GM18519 (cell line): ENCODE results near the gene FLOT2.
"Not testable (repeated sequence)": the region's sequence is repeated elsewhere in the genome, so short reads cannot be mapped to it uniquely, and the experiment has no call there.

Experiments
- ATAC-seq: cut with Tn5 transposase; IDR thresholded peaks from one replicate; pipeline ENCODE4 v1.9.1; 2021; ENCODE audit warnings: mild to moderate bottlenecking, moderate library complexity; ENCODE audit not compliant: unreplicated experiment, low FRiP score

Gene FLOT2

DNA sequence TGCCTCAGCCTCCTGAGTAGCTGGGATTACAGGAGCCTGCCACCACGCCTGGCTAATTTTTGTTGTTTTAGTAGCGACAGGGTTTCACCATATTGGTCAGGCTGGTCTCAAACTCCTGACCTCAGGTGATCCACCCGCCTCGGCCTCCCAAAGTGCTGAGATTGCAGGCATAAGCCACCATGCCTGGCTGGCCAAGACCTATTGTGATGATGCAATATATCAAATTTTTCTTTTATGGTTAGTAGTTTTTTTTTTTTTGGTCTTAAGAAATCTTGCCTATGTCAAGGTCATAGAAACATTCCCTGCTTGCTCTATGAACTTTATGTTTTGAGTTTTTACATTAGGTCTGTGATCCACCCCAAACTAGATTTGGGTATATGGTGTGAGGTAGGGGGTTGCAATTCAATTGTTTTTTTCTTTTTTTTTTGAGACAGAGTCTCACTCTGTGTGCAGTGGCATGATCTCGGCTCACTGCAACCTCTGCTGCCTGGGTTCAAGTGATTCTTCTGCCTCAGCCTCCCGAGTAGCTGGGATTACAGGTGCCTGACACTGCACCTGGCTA, 20.3 kb downstream of the FLOT2 start:
- ATAC-seq: not testable (repeated sequence)

GRCh38 chr17:28875848-28876550, 21.5 kb downstream of the FLOT2 start:
- ATAC-seq: no peak

DNA sequence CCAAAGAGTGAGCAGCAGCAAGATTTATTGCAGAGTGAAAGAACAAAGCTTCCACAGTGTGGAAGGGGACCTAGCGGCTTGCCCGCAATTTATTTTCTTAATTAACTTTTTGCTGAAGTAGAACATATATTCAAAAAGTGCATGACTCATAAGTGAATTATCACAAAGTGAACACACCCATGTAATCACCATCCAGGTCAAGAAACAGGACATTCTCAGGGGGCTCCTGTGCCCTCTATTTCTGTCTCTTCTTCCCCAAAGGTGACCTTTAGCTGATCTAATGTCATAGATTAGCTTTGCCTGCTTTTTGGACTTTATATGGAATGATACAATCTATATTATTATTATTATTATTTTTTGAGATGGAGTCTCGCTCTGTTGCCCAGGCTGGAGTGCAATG, 22.8 kb downstream of the FLOT2 start:
- ATAC-seq: no peak

DNA sequence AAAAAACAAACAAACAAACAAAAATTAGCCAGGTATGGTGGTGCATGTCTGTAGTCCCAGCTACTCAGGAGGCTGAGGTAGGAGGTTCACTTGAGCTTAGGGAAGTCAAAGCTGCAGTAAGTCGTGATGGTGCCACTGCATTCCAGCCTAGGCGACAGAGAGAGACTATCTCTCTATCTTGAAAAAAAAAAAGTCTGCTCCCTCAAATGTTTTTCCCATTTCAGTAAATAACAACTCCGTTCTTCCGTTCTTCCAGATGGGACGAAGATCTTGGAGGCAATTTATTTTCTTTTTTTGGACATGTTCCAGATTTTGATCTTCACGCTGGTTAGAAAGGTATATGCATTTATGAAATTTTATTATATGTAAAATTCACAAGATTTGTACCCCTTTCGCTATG, 23.7 kb downstream of the FLOT2 start:
- no peak for ATAC-seq

DNA sequence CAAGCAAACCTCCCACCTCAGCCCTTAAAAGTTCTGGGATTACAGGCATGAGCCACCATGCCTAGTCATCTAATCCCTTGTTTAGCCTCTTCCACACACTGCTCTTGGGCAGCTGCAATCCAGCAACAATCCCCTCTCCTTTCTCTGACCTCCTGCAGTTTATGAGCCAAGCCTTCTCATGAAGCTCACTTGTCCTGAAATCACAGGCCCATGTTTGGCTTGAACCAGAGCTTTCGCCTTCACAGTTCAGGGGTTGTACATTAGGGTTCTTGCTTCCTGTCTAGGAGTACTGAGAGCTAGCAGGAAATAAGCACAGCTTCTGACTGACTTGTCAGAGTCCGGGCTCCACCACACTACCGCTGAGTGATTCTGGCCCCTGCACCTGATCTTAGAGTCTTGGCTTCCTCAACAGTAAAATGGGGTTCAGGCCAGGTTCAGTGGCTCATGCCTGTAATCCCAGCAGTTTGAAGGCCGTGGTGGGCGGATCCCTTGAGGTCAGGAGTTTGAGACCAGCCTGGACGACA, 26.4 kb downstream of the FLOT2 start:
- peak; percentile 71 for ATAC-seq

DNA sequence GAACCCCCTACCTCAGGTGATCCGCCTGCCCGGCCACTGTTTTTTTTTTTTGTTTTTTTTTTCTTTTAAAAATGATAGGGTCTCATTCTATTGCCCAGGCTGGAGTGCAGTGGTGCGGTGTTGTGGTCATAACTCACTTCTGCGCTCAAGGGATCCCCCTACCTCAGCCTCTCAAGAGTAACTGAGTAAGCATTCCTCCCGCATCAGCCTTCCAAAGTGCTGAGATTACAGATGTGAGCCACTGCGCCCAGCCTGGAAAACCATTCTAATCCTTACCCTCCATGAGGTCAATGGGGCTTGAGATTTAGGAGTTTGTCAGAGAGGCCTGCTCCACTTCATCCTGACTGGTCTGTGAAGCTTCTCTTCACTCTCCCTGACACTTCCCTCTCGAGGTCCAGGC, 30.3 kb downstream of the FLOT2 start:
- ATAC-seq: no peak

- no peak for ATAC-seq
Observed at GRCh38 chr17:28865946-28866752, 31.4 kb downstream of the FLOT2 start.

DNA sequence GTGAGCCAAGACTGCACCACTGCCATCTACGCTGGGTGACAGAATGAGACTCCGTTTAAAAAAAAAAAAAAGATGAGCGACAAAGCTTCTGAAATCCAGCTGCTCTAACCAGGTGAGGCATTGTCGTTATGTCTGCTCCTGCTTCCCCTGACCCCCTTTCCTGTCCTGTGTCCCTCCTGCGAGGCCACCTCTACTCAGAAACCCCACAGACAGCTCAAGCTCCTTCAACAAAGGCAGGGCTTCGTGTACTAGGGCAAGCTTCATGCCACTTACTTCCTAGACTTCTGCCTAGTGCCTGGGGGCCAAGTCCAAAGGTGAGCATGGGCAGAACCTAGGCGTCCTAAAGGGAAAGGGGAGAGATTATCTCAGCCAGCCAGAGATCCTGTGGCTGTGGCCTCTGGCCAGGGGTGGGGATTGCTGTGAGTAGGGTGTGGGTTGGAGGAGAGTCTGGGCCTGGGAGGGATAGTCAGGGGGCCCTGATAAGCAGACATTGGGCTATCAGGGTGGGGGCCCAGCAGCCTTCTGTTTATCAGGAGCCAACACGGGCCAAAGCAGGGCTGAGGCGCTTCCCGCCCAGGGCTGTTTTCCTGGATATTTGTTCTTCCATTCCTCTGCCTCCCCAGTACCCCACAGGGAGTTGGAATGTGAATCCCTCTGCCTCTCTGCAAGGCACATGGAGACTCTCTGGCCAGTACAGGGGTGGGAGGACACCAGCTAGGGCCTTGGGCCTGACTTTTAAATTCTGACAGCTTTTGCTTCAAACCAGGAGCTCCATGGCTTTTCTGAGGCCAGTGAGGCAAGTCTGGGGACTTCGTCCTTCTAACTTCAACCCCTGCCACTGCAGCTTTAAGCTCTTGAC, 32.3 kb downstream of the FLOT2 start:
- ATAC-seq: no peak

- no peak for ATAC-seq
Observed at GRCh38 chr17:28863953-28864352, 33.6 kb downstream of the FLOT2 start.

- ATAC-seq: no peak
Observed at GRCh38 chr17:28862561-28862960, 35.0 kb downstream of the FLOT2 start.

DNA sequence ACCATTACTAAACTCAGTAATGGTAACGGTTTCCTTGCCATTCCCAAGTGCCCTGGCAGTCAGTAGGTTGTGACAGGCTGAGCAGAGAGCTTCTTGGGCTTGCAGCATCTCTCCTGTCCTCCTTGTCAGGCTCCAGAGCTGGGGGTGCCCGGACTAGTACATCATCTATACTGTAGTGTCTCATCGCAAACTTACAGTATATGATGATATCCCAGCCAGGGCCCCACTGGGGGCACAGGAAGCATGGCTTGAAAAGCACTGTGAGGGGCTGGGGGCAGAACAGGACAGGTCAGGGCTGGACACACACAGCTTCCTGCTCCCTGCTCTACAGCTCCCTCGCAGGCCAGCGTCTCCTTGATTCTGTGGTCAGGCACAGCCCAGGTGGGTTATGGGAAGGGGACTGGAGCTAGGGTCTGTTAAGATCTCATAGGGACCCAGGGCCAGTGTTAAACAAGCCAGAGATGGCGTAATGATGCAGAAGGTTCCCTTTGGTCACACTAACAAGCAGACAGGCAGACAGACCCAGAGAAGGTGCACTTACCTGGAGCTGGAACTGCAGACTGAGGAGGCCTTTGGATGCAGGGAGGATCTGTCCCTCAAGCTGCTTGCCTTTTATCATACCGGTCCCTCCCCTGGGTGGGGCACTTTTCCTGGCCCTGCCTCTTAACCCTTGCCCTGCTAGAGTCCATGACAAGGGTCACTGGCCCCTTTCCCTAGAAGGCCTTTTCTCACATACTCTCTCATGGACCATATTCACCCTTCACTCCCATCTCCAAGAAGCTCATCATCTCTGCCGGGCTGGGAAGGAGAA, 35.9 kb downstream of the FLOT2 start:
- ATAC-seq: no peak

DNA sequence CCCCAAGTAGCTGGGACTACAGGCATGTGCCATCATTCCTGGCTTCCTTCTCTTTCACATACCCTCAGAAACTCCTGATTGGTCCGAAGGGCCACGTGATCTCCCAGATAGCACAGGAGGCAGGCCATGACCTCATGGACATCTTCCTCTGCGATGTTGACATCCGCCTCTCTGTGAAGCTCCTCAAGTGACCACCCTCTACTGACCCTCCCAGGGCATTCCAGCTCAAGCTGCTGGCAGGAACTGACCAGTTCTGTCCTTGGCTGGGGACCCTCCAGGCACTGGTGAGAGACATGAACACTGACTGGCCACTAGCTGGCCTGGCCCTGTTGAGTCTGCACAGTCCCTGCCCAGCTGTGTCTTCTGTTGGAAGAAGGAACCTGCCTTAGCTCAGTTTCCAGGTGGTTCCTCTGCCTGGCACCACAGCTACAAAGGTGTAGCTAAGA, 37.1 kb downstream of the FLOT2 start:
- ATAC-seq: no peak

GRCh38 chr17:28858801-28859355, 38.7 kb downstream of the FLOT2 start:
- ATAC-seq: no peak

DNA sequence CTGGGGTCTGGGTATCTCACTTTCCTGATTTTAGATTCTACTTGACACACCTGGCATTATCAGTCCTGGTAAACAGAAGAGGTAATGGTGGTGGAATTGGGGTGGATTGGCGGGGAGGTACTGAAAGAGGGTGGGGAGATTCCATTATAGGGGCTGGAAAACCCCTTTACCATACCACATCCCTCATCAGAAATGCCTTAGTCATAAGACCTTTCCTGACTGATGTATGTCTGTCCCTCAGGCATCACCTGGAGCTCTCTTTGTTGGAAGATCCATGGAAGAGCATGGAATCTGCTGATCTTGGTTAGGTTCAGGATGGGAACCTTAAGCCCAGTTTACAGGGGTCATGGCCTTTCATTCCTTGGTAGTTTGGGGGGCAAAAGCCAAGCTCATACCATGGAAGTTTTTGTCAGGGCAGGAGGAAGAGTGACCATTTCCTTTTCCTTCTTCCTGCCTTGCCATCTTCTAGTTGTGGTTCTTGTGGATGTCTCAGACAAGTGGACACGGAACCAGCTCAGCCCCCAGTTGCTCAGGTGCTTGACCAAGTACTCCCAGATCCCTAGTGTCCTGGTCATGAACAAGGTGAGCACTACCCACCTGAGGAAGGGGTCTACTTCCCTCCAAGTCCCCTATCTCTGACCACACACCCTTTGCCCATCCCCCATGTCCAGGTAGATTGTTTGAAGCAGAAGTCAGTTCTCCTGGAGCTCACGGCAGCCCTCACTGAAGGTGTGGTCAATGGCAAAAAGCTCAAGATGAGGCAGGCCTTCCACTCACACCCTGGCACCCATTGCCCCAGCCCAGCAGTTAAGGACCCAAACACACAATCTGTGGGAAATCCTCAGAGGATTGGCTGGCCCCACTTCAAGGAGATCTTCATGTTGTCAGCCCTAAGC, 39.4 kb downstream of the FLOT2 start:
- no peak for ATAC-seq

GRCh38 chr17:28856028-28856574, 41.4 kb downstream of the FLOT2 start:
- ATAC-seq: no peak

DNA sequence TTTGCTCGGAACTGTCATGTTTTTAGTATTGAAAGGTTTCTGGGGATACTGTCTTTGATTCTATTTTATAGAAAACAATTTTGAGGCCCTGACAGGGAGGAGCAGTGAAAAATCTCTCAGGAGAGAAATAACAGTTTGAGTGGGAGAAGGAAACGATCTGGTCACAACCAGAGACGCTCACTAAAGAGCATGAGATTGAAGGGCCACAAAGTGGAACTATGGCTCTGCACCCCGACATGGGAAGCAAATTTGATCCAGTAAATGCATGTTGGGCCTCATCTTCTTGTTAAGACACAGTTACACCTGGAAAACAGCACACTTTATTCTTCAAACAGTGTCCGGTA, 42.2 kb downstream of the FLOT2 start:
- no peak for ATAC-seq

- ATAC-seq: no peak
Observed at GRCh38 chr17:28854457-28855335, 42.8 kb downstream of the FLOT2 start, which contains the start of gene ERAL1. Gene ERAL1 (plus strand): TSS chr17:28855016. CDS start chr17:28855035, 19 bp downstream.
